Activated effector memory CD4-positive, alpha-beta T cell treated with Interleukin-2 at 50 U/mL for 16 hours (primary cell): ENCODE measurements around the gene TENT5A.

Experiments
- DNase-seq: peaks from one replicate; pipeline ENCODE4 v3.0.0-alpha.2; 2020

The TENT5A gene

DNA sequence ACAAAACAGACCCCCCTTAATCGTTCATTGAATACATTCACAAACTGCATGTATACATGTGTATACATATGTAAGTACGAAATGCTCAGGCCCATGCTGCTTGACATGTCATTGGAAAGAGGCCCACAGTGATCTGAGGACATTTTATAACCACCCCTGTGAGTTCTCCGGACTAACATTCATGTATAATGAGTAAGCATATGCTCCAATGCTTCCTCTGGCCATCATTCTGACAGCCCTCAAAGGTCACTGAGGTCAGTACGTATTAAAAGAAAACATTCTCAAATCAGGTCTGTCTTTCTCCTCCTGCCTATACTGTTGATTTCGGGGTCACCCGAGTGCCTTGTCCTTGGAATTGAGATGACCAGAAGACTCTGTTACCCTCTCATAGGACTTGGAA is 54.9 kb downstream of the TENT5A start:
- no peak for DNase-seq

DNA sequence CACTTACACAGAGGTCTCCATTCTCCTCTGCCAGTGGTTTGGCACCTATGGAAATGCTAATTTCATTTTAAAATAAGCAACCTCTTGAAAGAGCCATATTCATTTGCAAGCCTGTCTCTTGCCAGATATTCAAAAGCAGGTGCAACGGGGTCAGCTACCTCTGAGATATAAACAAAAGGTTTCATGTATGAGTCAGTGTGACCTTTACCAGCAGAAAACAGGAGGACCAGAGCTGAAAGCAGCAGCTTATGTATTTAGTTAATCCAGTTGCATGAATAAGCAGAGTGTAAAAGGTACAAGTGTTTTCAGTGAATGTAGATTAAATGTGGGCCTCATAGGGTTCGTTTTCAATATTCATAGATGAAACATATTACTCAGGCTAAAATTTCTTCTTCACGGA is 56.0 kb downstream of the TENT5A start:
- DNase-seq = no peak
